OCI-LY1 (cell line): Measurements from ENCODE around the gene RASGEF1C.

Source experiments
- CTCF ChIP-seq: fragments of 200-600 bp; sonication (generic), shearing (Covaris generic); IDR thresholded peaks from 2 replicates; pipeline ENCODE4 v1.5.1; 2017; ENCODE audit warnings: mild to moderate bottlenecking, antibody characterized with exemption, low read length, moderate library complexity, mixed read lengths
- EZH2 ChIP-seq: fragments of 200-600 bp; sonication (generic), shearing (Covaris generic); IDR thresholded peaks from 2 replicates; pipeline ENCODE4 v1.8.0; 2017; ENCODE audit warnings: borderline replicate concordance, mixed run types, mild to moderate bottlenecking, antibody characterized with exemption, low read length, moderate library complexity, mixed read lengths

GRCh38 chr5:180103487-180104167 lies 105.4 kb downstream of the RASGEF1C start:
- TF ChIP-seq EZH2 = no peak
- TF ChIP-seq CTCF = no peak
